Activated naive CD8-positive, alpha-beta T cell treated with anti-CD3 and anti-CD28 coated beads for 36 hours (primary cell): ENCODE results near the gene PACSIN3. TPM values are rescaled to one million over a fixed set of nuclear protein-coding genes. Genes with fewer than 3 reads are reported as not detected.
A peak's percentile ranks its signal among the peaks of the same experiment; 100 is the strongest.

ENCODE experiments used
- DNase-seq: peaks from one replicate; pipeline ENCODE4 v3.0.0; 2021
- H3K27ac Mint-ChIP-seq: one replicate; pipeline ENCODE4 v1.8.0; 2022; ENCODE audit warnings: mild to moderate bottlenecking, moderate library complexity, mixed read lengths
- H3K27me3 Mint-ChIP-seq: one replicate; pipeline ENCODE4 v1.8.0; 2022; ENCODE audit warnings: mild to moderate bottlenecking, mixed read lengths
- H3K36me3 Mint-ChIP-seq: one replicate; pipeline ENCODE4 v1.8.0; 2021; ENCODE audit warnings: mild to moderate bottlenecking, mixed read lengths
- H3K4me1 Mint-ChIP-seq: one replicate; pipeline ENCODE4 v1.8.0; 2021; ENCODE audit warnings: mixed read lengths
- H3K4me3 Mint-ChIP-seq: one replicate; pipeline ENCODE4 v1.8.0; 2022; ENCODE audit warnings: mild to moderate bottlenecking, moderate library complexity, mixed read lengths
- H3K9me3 Mint-ChIP-seq: one replicate; pipeline ENCODE4 v1.8.0; 2022; ENCODE audit warnings: mixed read lengths
- total RNA-seq, 2 experiments: library from RNA; stranded (reverse); gene quantifications; one replicate each; pipeline ENCODE4 v1.2.3, GENCODE V29; 2021

The PACSIN3 gene
- total RNA-seq, 2 experiments from 2014 or later = 6.8 to 7.0 TPM

GRCh38 chr11:47183969-47184368, 2.3 kb downstream of the PACSIN3 start:
- Mint-ChIP-seq H3K36me3 (no peaks in the 10 kb centered on the region), H3K4me3 (no peak overlapping the region), H3K27ac (no peak overlapping the region), H3K9me3 (no peaks in the 10 kb centered on the region), H3K4me1 (peaks cover 14% of the 10 kb centered on the region), H3K27me3 (peaks cover 42% of the 10 kb centered on the region)
- DNase-seq = no peak

DNA sequence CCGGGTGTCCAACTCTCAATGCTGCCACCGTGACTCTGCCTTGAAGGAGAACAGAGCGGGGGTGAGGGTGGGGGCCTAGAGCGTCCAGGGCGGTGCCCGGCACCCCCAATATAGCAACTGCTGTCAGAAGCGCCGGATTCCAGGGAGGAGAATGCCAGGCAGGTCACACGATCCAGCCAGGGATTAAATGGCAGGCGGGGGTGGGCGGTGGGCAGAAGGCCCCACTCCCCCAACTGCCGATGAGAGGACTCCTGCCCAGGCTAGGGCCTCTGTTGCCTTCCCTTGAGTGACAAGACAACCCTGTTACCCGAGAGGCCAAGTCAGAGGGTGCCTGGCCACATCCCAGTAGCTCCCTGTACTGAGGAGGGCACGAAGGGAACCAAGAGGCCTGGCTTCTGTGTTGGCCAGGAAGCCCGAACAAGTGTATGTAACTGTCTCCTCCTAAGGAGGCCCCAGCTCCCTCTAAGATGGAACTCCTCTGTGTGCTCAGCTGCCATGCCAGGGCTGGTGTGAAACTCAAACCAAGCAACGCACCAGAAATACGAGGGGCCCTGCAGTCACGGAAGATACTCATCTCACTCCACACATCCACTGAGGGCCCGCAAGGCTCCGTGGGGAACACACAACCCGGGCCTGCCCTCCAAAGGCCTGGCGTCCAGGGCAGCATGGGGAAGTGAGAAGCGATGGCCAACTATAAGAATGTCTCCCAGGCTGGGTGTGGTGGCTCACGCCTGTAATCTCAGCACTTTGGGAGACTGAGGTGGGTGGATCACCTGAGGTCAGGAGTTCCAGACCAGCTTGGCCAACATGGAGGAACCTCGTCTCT, 3.0 kb downstream of the PACSIN3 start:
- Mint-ChIP-seq H3K4me3 (no peak overlapping the region), H3K36me3 (no peaks in the 10 kb centered on the region), H3K27me3 (peaks cover 36% of the 10 kb centered on the region), H3K4me1 (peaks cover 14% of the 10 kb centered on the region), H3K9me3 (no peaks in the 10 kb centered on the region), H3K27ac (no peak overlapping the region)
- no peak for DNase-seq

GRCh38 chr11:47182380-47182779, 3.9 kb downstream of the PACSIN3 start:
- DNase-seq = no peak
- Mint-ChIP-seq H3K27me3 (peaks cover 28% of the 10 kb centered on the region), H3K27ac (no peak overlapping the region), H3K36me3 (no peaks in the 10 kb centered on the region), H3K4me3 (no peak overlapping the region), H3K4me1 (peaks cover 15% of the 10 kb centered on the region), H3K9me3 (no peaks in the 10 kb centered on the region)

DNA sequence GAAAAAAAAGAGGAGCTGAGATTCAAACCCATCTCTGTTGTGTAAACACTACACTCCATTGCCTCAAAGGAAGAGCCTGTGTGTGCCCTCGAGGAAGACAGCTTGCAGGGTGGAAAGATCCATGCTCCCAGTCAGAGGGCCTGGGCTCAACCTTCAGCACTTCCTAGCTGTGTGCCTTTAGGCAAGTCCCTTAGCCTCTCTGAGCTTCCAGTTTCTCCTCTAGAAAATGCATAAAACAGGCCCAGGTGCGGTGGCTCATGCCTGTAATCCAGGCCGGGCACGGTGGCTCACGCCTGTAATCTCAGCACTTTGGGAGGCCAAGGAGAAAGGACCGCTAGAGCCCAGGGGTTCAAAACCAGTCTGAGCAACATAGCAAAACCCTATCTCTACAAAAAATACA, 5.0 kb downstream of the PACSIN3 start:
- no peak overlapping the region for H3K27ac Mint-ChIP-seq
- H3K4me1 Mint-ChIP-seq = peaks cover 13% of the 10 kb centered on the region
- no peak for DNase-seq
- no peaks in the 10 kb centered on the region for H3K9me3 Mint-ChIP-seq
- H3K27me3 Mint-ChIP-seq = peaks cover 25% of the 10 kb centered on the region
- H3K36me3 Mint-ChIP-seq = no peaks in the 10 kb centered on the region
- no peak overlapping the region for H3K4me3 Mint-ChIP-seq

GRCh38 chr11:47180006-47180787, 6.0 kb downstream of the PACSIN3 start:
- Mint-ChIP-seq H3K4me3 (no peak overlapping the region), H3K36me3 (peaks cover 3% of the 10 kb centered on the region), H3K27ac (no peak overlapping the region), H3K9me3 (no peaks in the 10 kb centered on the region), H3K27me3 (peaks cover 25% of the 10 kb centered on the region), H3K4me1 (peaks cover 20% of the 10 kb centered on the region)
- DNase-seq = no peak

DNA sequence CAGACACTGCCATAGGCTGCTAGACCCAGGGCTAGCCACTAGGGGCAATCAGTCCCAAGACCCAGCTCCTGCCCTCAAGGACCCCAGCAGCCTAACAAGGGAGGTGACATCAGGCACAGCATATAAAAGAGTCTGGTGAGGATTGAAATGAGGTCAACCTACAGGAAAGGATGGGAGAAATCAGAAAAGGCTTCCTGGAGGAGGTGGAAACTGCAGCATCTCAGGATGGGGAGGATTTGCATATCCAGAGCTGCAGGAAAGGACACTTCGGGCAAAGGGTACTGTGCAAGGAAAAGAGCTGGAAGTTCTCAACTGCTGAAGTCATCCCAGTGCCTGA, 6.6 kb downstream of the PACSIN3 start:
- Mint-ChIP-seq H3K27ac (no peak overlapping the region), H3K36me3 (peaks cover 5% of the 10 kb centered on the region), H3K27me3 (peaks cover 20% of the 10 kb centered on the region), H3K4me1 (peaks cover 24% of the 10 kb centered on the region), H3K4me3 (no peak overlapping the region), H3K9me3 (no peaks in the 10 kb centered on the region)
- peak; percentile 49 for DNase-seq

- Mint-ChIP-seq H3K9me3 (no peaks in the 10 kb centered on the region), H3K27me3 (peaks cover 14% of the 10 kb centered on the region), H3K4me3 (no peak overlapping the region), H3K27ac (no peak overlapping the region), H3K4me1 (peaks cover 25% of the 10 kb centered on the region), H3K36me3 (peaks cover 6% of the 10 kb centered on the region)
- DNase-seq = no peak
These were observed 7.2 kb downstream of the PACSIN3 start for GRCh38 chr11:47178737-47179654.

- Mint-ChIP-seq H3K4me1 (peaks cover 32% of the 10 kb centered on the region), H3K9me3 (no peaks in the 10 kb centered on the region), H3K27me3 (peaks cover 7% of the 10 kb centered on the region), H3K4me3 (no peak overlapping the region), H3K36me3 (peaks cover 9% of the 10 kb centered on the region), H3K27ac (no peak overlapping the region)
- DNase-seq = no peak
These were observed 7.9 kb downstream of the PACSIN3 start for GRCh38 chr11:47178316-47178715.

- peak overlapping the region; percentile 99 for H3K27ac Mint-ChIP-seq
- H3K36me3 Mint-ChIP-seq = peaks cover 9% of the 10 kb centered on the region
- DNase-seq = no peak
- peak overlapping the region; percentile 98 for H3K4me3 Mint-ChIP-seq
- H3K27me3 Mint-ChIP-seq = peaks cover 7% of the 10 kb centered on the region
- H3K4me1 Mint-ChIP-seq = peaks cover 36% of the 10 kb centered on the region
- no peaks in the 10 kb centered on the region for H3K9me3 Mint-ChIP-seq
These were observed 8.4 kb downstream of the PACSIN3 start for GRCh38 chr11:47177846-47178245.

GRCh38 chr11:47177229-47177845, 8.9 kb downstream of the PACSIN3 start:
- Mint-ChIP-seq H3K9me3 (no peaks in the 10 kb centered on the region), H3K27me3 (peaks cover 7% of the 10 kb centered on the region), H3K4me3 (peak overlapping the region; percentile 98), H3K36me3 (peaks cover 11% of the 10 kb centered on the region), H3K27ac (peak overlapping the region; percentile 99), H3K4me1 (peaks cover 40% of the 10 kb centered on the region)
- DNase-seq = peak; percentile 74

GRCh38 chr11:47176328-47177228, 9.7 kb downstream of the PACSIN3 start, which contains the start of gene ARFGAP2:
ARFGAP2 (minus strand) TSS chr11:47176879; CDS start chr11:47176853, 26 bp downstream.
- peak within 1 kb of the TSS; percentile 98 for H3K4me3 Mint-ChIP-seq
- no peaks in the 10 kb centered on the region for H3K9me3 Mint-ChIP-seq
- peak within 1 kb of the TSS; percentile 99 for H3K27ac Mint-ChIP-seq
- H3K27me3 Mint-ChIP-seq = peaks cover 7% of the 10 kb centered on the region
- peaks cover 13% of the 10 kb centered on the region for H3K36me3 Mint-ChIP-seq
- DNase-seq = peak; percentile 99
- H3K4me1 Mint-ChIP-seq = peaks cover 40% of the 10 kb centered on the region

DNA sequence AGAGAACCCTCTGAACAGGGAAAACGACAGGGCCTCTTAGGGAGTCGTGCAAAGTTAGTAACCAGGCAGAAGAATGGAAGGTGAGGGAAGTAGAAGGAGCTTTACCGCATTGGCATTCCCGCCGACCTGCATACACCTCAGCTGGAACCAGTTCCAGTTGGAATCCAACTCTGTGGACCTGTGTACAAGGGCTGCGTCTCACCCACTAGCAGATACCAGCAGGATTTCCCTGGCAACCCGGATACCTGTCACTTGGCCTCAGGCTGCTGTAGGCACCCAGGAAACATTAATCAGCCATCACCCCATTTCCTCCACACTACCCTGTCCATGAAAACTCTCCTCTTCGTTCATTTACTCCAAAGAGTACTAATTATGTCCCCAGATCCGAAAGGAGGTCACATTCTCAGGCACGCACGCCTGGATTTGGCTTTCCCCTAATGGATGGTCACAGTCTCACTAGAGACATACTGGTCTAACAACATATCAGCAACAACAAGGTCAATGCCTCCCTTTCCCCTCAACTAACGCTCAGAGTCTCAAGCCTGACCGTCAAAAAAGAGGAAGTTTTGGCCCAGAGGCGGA, 10.4 kb downstream of the PACSIN3 start:
- Mint-ChIP-seq H3K4me3 (peak overlapping the region; percentile 98), H3K27ac (peak overlapping the region; percentile 98), H3K27me3 (peaks cover 3% of the 10 kb centered on the region), H3K9me3 (no peaks in the 10 kb centered on the region), H3K4me1 (peaks cover 41% of the 10 kb centered on the region), H3K36me3 (peaks cover 16% of the 10 kb centered on the region)
- no peak for DNase-seq

DNA sequence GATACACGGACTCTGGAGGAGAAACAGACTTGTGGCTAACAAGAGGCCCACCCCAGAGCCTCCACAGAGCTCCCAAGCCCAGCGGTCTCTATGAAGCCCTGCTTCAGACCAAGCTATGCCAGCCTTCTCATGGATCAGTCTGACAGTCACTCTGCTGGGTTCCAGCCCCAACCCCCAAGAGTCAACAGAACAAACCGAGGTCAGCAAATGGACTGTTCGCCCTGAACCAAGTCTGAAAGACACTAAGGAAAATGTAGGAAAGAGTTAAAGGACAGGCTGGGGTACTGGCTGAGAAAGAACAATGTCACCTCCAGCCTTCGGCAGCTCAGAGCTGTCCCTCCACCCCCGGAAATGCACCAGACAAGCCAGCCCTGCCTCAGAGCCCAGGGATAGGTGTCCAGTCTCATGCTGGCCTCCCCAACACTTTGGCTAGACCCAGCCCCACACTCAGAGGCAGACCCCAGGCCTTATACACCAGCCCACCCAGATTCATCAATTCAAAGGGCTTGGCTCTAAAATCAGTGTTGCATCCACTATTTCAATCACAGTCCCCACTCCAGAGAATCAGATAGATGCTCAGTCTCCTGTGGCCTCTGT, 13.4 kb downstream of the PACSIN3 start:
- no peaks in the 10 kb centered on the region for H3K9me3 Mint-ChIP-seq
- H3K4me1 Mint-ChIP-seq = peaks cover 36% of the 10 kb centered on the region
- peaks cover 16% of the 10 kb centered on the region for H3K36me3 Mint-ChIP-seq
- DNase-seq = no peak
- H3K27me3 Mint-ChIP-seq = peaks cover 3% of the 10 kb centered on the region
- no peak overlapping the region for H3K4me3 Mint-ChIP-seq
- H3K27ac Mint-ChIP-seq = peak overlapping the region; percentile 57
